GM15510 (cell line): ENCODE data around the gene LPCAT1.

Experiments
- POLR2A ChIP-seq: IDR thresholded peaks from 3 replicates; pipeline ENCODE4 v1.6.1; 2011; ENCODE audit warnings: borderline replicate concordance; ENCODE audit not compliant: insufficient read length; ENCODE audit errors: extremely low read depth

Gene LPCAT1

GRCh38 chr5:1468247-1468612 lies 55.5 kb downstream of the LPCAT1 start:
- no peak for TF ChIP-seq POLR2A

DNA sequence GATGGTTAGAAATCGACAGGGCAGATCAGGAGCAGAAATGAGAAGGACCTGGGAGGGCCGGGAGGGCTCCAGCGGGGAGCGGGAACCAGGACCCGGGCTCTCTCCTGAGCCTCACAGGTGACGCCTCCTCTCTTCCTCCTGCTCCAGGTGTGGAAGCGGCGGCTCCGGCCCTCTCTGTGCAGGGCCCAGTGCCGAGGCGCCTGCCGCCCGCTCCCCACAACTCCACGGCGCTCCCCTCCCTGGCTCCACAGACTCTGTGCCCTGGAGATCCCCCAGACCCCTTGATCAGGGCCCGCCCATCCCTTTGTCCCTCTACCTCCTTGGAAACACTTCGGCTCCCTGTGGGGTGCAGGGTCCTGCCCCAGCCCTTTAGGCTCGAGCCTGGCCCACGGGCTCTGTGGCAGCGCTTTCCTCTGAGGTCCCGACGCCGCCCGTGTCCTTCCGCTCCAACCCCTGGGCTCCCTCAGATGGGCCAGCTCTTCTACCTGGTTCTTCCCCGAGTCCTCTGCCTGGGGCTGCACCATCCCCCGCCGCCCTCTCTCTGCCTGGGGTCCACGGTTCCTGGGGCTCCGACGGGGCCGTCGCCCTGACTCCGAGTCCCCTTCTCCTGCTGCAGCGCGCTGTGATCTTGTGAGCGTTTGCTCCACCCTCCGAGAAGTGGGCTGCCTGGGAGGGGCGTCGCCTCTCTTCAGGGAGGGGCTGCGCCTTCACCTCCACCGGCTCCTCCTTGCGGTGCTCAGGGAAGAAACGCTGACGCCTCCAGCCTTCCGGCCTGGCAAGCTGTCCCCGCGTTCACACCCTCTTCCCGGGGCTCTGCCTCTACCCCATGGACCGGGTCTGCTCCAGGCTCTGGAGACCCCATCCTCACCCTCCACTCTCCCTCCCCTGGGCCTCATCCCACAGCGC lies 56.2 kb downstream of the LPCAT1 start:
- TF ChIP-seq POLR2A = peak; percentile 13

DNA sequence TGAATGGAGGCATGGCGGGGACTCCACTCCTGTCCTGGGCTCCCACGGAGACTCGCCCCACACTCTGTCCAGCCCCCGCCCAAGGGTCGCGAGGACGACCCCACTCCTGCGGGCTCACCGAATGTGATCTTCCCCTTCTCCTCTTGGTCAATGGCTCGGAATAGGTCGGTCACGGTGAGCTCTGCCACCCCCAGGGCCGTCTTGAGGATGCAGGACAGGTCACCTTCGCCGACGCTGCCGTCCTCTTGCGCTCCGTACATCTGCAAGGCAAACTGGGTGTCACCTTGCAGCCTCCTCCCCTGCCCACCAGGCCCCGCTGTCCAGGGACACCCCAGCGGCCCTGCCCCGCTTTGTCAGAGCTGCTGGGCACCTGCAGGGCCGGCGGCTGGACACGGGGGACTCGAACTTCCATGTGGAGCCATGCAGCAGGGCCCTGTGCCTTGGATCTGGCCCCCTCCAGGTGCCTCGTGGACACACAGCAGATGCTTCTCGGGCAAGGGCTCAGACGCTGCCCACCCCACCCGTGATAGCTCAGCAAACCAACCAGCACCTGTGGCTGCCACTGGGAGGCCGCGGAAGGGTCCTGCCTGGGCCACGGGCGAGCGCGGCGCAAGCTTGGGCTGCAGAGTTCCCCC lies 57.0 kb downstream of the LPCAT1 start:
- TF ChIP-seq POLR2A = no peak

DNA sequence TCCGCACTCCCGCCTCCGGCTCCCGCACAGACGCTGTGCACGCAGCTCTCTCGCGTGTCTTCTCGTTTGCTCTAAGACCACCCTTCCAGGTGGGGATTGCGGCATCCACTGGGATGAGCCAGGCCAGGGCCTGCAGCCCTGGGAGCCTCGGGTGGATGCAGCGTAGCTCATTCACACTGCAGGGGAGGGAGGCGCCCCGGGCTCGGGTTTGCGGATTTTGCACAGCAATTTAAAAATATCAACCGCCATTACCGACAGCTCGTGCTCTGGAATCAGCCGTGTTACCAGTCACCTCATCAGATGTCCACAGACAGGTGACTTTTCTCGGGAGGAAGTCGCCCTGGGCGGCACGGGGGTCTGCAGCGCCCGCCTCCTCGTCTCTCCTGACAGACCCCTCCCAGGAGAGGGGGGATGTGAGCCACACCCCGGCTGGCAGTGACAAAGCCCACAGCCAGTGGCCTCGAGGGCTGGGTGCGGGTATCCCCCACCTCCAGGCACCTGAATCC lies 57.7 kb downstream of the LPCAT1 start:
- TF ChIP-seq POLR2A = no peak

GRCh38 chr5:1465117-1465516 lies 58.6 kb downstream of the LPCAT1 start:
- no peak for TF ChIP-seq POLR2A

DNA sequence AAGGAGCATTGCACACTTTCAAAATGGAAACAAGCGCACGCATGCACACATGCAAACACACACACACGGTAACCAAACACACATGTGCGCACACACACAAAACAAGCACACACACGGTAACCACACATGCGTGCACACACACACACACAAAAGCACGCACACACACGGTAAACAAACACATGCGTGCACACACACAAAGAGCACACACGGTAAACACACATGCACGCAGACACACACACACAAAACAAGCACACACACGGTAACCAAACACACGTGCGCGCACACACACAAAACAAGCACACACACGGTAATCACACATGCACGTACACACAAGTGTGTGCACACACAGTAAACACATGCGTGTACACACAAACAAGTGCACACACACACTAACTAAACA lies 59.2 kb downstream of the LPCAT1 start:
- no peak for TF ChIP-seq POLR2A

DNA sequence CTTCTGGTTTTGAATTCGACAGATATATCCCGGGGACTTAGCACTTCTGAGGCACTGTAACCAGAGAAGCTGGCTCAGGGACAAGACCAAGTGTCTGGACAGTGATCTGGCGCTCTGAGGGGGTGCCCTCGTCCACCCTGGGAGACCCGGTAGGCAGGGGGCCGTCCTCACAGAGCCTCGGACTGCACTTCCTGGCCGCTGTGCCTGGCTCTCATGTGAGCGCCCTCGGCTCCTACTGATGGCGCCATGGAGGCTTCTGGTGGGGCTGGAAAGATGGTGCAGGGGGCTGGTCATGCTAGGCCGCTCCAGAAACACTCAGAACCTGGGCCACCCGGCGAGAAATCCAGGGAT lies 59.7 kb downstream of the LPCAT1 start:
- no peak for TF ChIP-seq POLR2A

GRCh38 chr5:1463326-1464095 lies 60.2 kb downstream of the LPCAT1 start:
- no peak for TF ChIP-seq POLR2A

DNA sequence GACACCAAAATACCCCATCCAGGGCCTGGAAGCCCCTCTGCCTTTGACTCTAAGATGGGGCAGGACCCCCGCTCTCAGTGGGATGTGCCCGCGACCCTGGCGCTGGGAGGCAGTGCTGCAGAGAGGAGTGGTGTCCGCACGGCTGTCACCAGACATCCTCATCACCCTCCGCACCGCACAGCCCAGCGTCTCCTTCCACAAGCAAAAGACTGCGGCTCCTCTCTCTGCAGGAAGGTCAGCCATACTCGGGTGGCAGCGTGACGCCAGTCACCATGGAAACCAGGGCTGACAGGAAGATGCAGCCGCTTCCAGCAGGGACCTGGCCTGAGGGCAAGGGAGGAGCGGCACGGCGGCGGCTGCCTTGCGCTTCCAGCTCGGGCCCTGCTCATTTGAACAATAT lies 61.4 kb downstream of the LPCAT1 start:
- TF ChIP-seq POLR2A = no peak

GRCh38 chr5:1461396-1461795 lies 62.4 kb downstream of the LPCAT1 start:
- TF ChIP-seq POLR2A = peak; percentile 12

DNA sequence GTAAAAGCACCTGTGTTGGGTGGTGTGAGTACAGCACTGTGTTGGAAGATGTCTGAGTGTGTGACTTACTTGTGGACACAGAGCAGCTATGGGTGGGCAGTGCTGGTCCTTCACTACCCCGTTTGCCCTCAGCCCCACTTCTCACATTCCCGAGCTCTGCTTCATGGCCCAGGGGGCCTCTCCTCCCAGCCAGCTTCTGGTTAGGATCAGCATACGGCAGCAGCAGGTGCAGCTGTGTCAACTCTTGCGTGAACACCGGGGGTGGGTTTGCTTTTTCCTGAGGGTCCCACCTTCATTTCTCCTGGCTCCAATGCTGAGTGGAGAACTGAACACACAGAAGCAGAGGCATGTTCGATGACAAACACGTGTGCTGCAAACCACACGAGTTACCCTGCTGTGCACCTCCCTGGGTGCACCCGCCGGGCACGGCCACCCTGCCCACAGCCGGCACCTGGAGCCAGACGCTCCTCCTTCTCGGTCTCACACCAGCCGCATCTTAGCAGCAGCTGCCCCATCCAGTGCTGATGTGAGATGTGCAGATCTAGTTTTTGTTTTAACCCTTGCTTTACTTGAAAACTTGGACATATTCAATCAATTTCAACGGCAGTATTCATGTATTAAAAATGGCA lies 63.6 kb downstream of the LPCAT1 start:
- TF ChIP-seq POLR2A = no peak

DNA sequence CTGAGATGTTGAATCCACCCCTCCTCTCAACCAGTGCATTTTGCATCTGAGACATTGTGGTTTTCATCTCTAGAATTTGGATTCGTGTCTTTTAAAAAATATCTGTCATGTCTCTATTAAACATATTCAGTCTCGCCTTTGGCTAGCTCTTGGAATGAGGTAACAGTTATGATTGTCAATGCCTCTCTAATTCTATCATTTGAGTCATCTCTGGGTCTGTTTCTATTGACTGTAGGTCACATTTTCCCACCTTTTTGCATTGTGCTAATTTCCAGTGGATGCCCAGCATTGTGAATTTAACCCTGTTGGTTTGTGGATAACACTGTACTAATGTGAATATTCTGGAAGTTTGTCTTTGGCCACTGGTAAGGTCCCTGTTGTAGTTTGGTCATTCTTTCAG lies 70.1 kb downstream of the LPCAT1 start:
- no peak for TF ChIP-seq POLR2A

- no peak for TF ChIP-seq POLR2A
Observed at GRCh38 chr5:1449081-1449630, 74.6 kb downstream of the LPCAT1 start.

DNA sequence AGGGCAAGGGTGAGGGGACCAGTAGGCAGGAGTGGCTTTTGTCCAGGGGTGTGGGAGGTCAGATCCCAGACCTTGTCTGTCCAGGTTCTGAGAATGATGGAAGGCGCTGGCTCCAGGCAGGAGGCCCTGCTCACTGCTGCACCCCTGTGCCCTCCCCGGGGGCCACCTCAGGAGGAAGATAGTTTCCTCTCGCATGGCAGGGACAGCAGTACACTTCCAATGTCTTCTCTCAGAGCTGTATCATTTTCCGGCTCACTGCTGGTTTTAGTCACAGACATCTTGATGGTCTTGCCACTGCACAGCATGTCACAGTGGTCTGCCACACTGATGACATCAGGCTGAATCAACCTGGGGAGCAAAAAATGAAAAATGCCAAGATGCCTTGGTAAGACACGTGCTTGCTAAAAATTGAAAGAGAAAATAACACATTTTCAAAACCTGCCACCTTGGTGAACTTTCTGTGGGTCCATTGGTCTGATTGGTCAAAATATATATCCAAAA lies 75.2 kb downstream of the LPCAT1 start:
- TF ChIP-seq POLR2A = no peak
